SU-DHL-6 (cell line): ENCODE results near the gene MAP2K6.

Experiments
- CTCF ChIP-seq: fragments of 200-600 bp; sonication (generic); IDR thresholded peaks from one replicate; pipeline ENCODE4 v1.5.1; 2017; ENCODE audit warnings: antibody characterized with exemption, mild to moderate bottlenecking, low read length, moderate library complexity; ENCODE audit not compliant: insufficient read depth, poor library complexity, severe bottlenecking
- EZH2phosphoT487 ChIP-seq: fragments of 200-600 bp; sonication (generic), shearing (Covaris generic); conservative IDR thresholded peaks from 2 replicates; pipeline ENCODE4 v1.6.1; 2018; ENCODE audit warnings: mild to moderate bottlenecking, antibody characterized with exemption, low read length, moderate library complexity, mixed read lengths

- TF ChIP-seq CTCF: no peak
- no peak for TF ChIP-seq EZH2phosphoT487
Observed at GRCh38 chr17:69602972-69603371, 188.5 kb downstream of the MAP2K6 start.
